ENCODE data around the gene MYO1C. TPM values are rescaled to one million over a fixed set of nuclear protein-coding genes. Genes with fewer than 3 reads are reported as not detected.
"Not testable (repeated sequence)": the region's sequence is repeated elsewhere in the genome, so short reads cannot be mapped to it uniquely, and the experiment has no call there.

MYO1C gene
- total RNA-seq, 1 donor = 12.1 TPM

- Histone ChIP-seq H3K4me1 (ENCODE audit: insufficient read depth, low read length) (peaks cover 51% of the 10 kb centered on the region), H3K9me3 (ENCODE audit: low read depth, low read length) (no peaks in the 10 kb centered on the region), H3K4me3 (ENCODE audit: low read length) (no peak overlapping the region), H3K27me3 (ENCODE audit: insufficient read depth, low read length) (no peaks in the 10 kb centered on the region)
Measured at GRCh38 chr17:1449412-1449967, 43.0 kb downstream of the MYO1C start.

GRCh38 chr17:1447052-1447451 is 45.4 kb downstream of the MYO1C start:
- no peaks in the 10 kb centered on the region for H3K9me3 ChIP-seq (ENCODE audit: low read depth, low read length)
- no peaks in the 10 kb centered on the region for H3K27me3 ChIP-seq (ENCODE audit: insufficient read depth, low read length)
- H3K4me3 ChIP-seq (ENCODE audit: low read length) = no peak overlapping the region
- peaks cover 29% of the 10 kb centered on the region for H3K4me1 ChIP-seq (ENCODE audit: insufficient read depth, low read length)

- Histone ChIP-seq H3K9me3 (ENCODE audit: low read depth, low read length) (no peaks in the 10 kb centered on the region), H3K4me1 (ENCODE audit: insufficient read depth, low read length) (peaks cover 29% of the 10 kb centered on the region), H3K27me3 (ENCODE audit: insufficient read depth, low read length) (no peaks in the 10 kb centered on the region), H3K4me3 (ENCODE audit: low read length) (no peak overlapping the region)
Measured at GRCh38 chr17:1446201-1446600, 46.3 kb downstream of the MYO1C start.

GRCh38 chr17:1445695-1446094 is 46.8 kb downstream of the MYO1C start:
- H3K9me3 ChIP-seq (ENCODE audit: low read depth, low read length); H3K4me3 ChIP-seq (ENCODE audit: low read length); H3K27me3 ChIP-seq (ENCODE audit: insufficient read depth, low read length): not testable (repeated sequence)
- H3K4me1 ChIP-seq (ENCODE audit: insufficient read depth, low read length) = peaks cover 29% of the 10 kb centered on the region

GRCh38 chr17:1442721-1443120 is 49.8 kb downstream of the MYO1C start:
- H3K9me3 ChIP-seq (ENCODE audit: low read depth, low read length); H3K4me1 ChIP-seq (ENCODE audit: insufficient read depth, low read length); H3K27me3 ChIP-seq (ENCODE audit: insufficient read depth, low read length); H3K4me3 ChIP-seq (ENCODE audit: low read length): not testable (repeated sequence)

- Histone ChIP-seq H3K27me3 (ENCODE audit: insufficient read depth, low read length) (no peaks in the 10 kb centered on the region), H3K9me3 (ENCODE audit: low read depth, low read length) (no peaks in the 10 kb centered on the region), H3K4me1 (ENCODE audit: insufficient read depth, low read length) (peaks cover 4% of the 10 kb centered on the region), H3K4me3 (ENCODE audit: low read length) (no peak overlapping the region)
Measured at GRCh38 chr17:1442187-1442586, 50.3 kb downstream of the MYO1C start.

GRCh38 chr17:1440921-1441320 is 51.6 kb downstream of the MYO1C start:
- H3K9me3 ChIP-seq (ENCODE audit: low read depth, low read length) = no peaks in the 10 kb centered on the region
- H3K4me1 ChIP-seq (ENCODE audit: insufficient read depth, low read length) = no peaks in the 10 kb centered on the region
- H3K27me3 ChIP-seq (ENCODE audit: insufficient read depth, low read length) = no peaks in the 10 kb centered on the region
- no peak overlapping the region for H3K4me3 ChIP-seq (ENCODE audit: low read length)

GRCh38 chr17:1438593-1439083 is 53.8 kb downstream of the MYO1C start:
- no peaks in the 10 kb centered on the region for H3K27me3 ChIP-seq (ENCODE audit: insufficient read depth, low read length)
- H3K4me1 ChIP-seq (ENCODE audit: insufficient read depth, low read length) = no peaks in the 10 kb centered on the region
- H3K9me3 ChIP-seq (ENCODE audit: low read depth, low read length) = no peaks in the 10 kb centered on the region

GRCh38 chr17:1435326-1435725 is 57.2 kb downstream of the MYO1C start:
- Histone ChIP-seq H3K27me3 (ENCODE audit: insufficient read depth, low read length) (no peaks in the 10 kb centered on the region), H3K4me3 (ENCODE audit: low read length) (no peak overlapping the region), H3K9me3 (ENCODE audit: low read depth, low read length) (no peaks in the 10 kb centered on the region), H3K4me1 (ENCODE audit: insufficient read depth, low read length) (no peaks in the 10 kb centered on the region)

More at GRCh38 chr17:1438593-1439083, 53.8 kb downstream of the MYO1C start:
- H3K4me3 ChIP-seq (ENCODE audit: low read length) = no peak overlapping the region

GRCh38 chr17:1434150-1434549 is 58.3 kb downstream of the MYO1C start:
- Histone ChIP-seq H3K9me3 (ENCODE audit: low read depth, low read length) (no peaks in the 10 kb centered on the region), H3K27me3 (ENCODE audit: insufficient read depth, low read length) (no peaks in the 10 kb centered on the region), H3K4me3 (ENCODE audit: low read length) (no peak overlapping the region), H3K4me1 (ENCODE audit: insufficient read depth, low read length) (no peaks in the 10 kb centered on the region)

GRCh38 chr17:1431631-1432104 is 60.8 kb downstream of the MYO1C start:
- Histone ChIP-seq H3K9me3 (ENCODE audit: low read depth, low read length) (no peaks in the 10 kb centered on the region), H3K4me3 (ENCODE audit: low read length) (no peak overlapping the region), H3K27me3 (ENCODE audit: insufficient read depth, low read length) (no peaks in the 10 kb centered on the region), H3K4me1 (ENCODE audit: insufficient read depth, low read length) (no peaks in the 10 kb centered on the region)

- Histone ChIP-seq H3K9me3 (ENCODE audit: low read depth, low read length) (no peaks in the 10 kb centered on the region), H3K4me3 (ENCODE audit: low read length) (no peak overlapping the region), H3K27me3 (ENCODE audit: insufficient read depth, low read length) (no peaks in the 10 kb centered on the region), H3K4me1 (ENCODE audit: insufficient read depth, low read length) (no peaks in the 10 kb centered on the region)
Measured at GRCh38 chr17:1423456-1424135, 68.9 kb downstream of the MYO1C start.

- H3K4me3 ChIP-seq (ENCODE audit: low read length) = no peak overlapping the region
- H3K9me3 ChIP-seq (ENCODE audit: low read depth, low read length) = no peaks in the 10 kb centered on the region
- H3K27me3 ChIP-seq (ENCODE audit: insufficient read depth, low read length) = no peaks in the 10 kb centered on the region
- H3K4me1 ChIP-seq (ENCODE audit: insufficient read depth, low read length) = no peaks in the 10 kb centered on the region
Measured at GRCh38 chr17:1422885-1423284, 69.6 kb downstream of the MYO1C start.

- Histone ChIP-seq H3K27me3 (ENCODE audit: insufficient read depth, low read length) (no peaks in the 10 kb centered on the region), H3K4me3 (ENCODE audit: low read length) (no peak overlapping the region), H3K9me3 (ENCODE audit: low read depth, low read length) (no peaks in the 10 kb centered on the region), H3K4me1 (ENCODE audit: insufficient read depth, low read length) (no peaks in the 10 kb centered on the region)
Measured at GRCh38 chr17:1421470-1421869, 71.0 kb downstream of the MYO1C start.

GRCh38 chr17:1420981-1421380 is 71.5 kb downstream of the MYO1C start:
- no peaks in the 10 kb centered on the region for H3K4me1 ChIP-seq (ENCODE audit: insufficient read depth, low read length)

GRCh38 chr17:1420163-1420562 is 72.3 kb downstream of the MYO1C start:
- no peaks in the 10 kb centered on the region for H3K9me3 ChIP-seq (ENCODE audit: low read depth, low read length)
- H3K27me3 ChIP-seq (ENCODE audit: insufficient read depth, low read length) = no peaks in the 10 kb centered on the region
- H3K4me3 ChIP-seq (ENCODE audit: low read length) = no peak overlapping the region
- no peaks in the 10 kb centered on the region for H3K4me1 ChIP-seq (ENCODE audit: insufficient read depth, low read length)

More at GRCh38 chr17:1420981-1421380, 71.5 kb downstream of the MYO1C start:
- Histone ChIP-seq H3K9me3 (ENCODE audit: low read depth, low read length) (no peaks in the 10 kb centered on the region), H3K4me3 (ENCODE audit: low read length) (no peak overlapping the region), H3K27me3 (ENCODE audit: insufficient read depth, low read length) (no peaks in the 10 kb centered on the region)
